H1 (cell line): ENCODE results near the gene FARS2. TPM values are rescaled to one million over a fixed set of nuclear protein-coding genes. Genes with fewer than 3 reads are reported as not detected.
A peak's percentile ranks its signal among the peaks of the same experiment; 100 is the strongest.

ENCODE experiments used
- CTCF ChIA-PET: fragments of 300-600 bp; sonication (Branson Sonifier 250); formaldehyde crosslinking; loops from one replicate; lab custom pipeline; 2021; ENCODE audit not compliant: partially characterized antibody; lab: Charles Lee
- POLR2A ChIA-PET: fragments of 300-600 bp; sonication (Branson Sonifier 250); formaldehyde crosslinking; loops from one replicate; lab custom pipeline; 2021; ENCODE audit warnings: inconsistent platforms; ENCODE audit not compliant: partially characterized antibody; lab: Charles Lee
- DNase-seq, 2 experiments: peaks; one replicate each; pipeline versions ENCODE4 v3.0.0 to v3.0.0-alpha.2; 2010 to 2022; ENCODE audit warnings: low spot score in 2 of 2, low read depth in 1 of 2, mixed read lengths in 1 of 2
- FAIRE-seq: peaks from 2 replicates; lab custom pipeline; 2011; peaks lifted over from hg19 to GRCh38; lab: Jason Lieb, UNC
- H2AFZ ChIP-seq: 2 replicates; pipeline ENCODE4 v1.8.1; 2012; ENCODE audit warnings: low read length, inconsistent platforms
- H2AK5ac ChIP-seq: 2 replicates; pipeline ENCODE4 v1.6.1; 2013; ENCODE audit warnings: low read depth, low read length
- H2BK120ac ChIP-seq: replicated peaks from 2 replicates; pipeline ENCODE3; 2013; ENCODE audit warnings: low read depth, low read length, inconsistent platforms
- H2BK12ac ChIP-seq: 2 replicates; pipeline ENCODE4 v1.6.1; 2013; ENCODE audit warnings: low read depth, low read length
- H2BK15ac ChIP-seq: 2 replicates; pipeline ENCODE4 v1.6.1; 2013; ENCODE audit warnings: low read length
- H2BK20ac ChIP-seq: 2 replicates; pipeline ENCODE4 v1.6.1; 2013; ENCODE audit warnings: low read length
- H2BK5ac ChIP-seq: 2 replicates; pipeline ENCODE4 v1.6.1; 2013; ENCODE audit warnings: low read depth, low read length
- H3K14ac ChIP-seq: 2 replicates; pipeline ENCODE4 v1.6.1; 2013; ENCODE audit warnings: inconsistent platforms; ENCODE audit not compliant: insufficient read length
- H3K18ac ChIP-seq: 2 replicates; pipeline ENCODE4 v1.6.1; 2013; ENCODE audit warnings: low read length; ENCODE audit errors: extremely low read depth
- H3K23ac ChIP-seq: 2 replicates; pipeline ENCODE4 v1.6.1; 2013; ENCODE audit warnings: inconsistent platforms; ENCODE audit not compliant: insufficient read length
- H3K23me2 ChIP-seq: 2 replicates; pipeline ENCODE4 v1.6.1; 2013; ENCODE audit warnings: low read depth, low read length
- H3K27ac ChIP-seq: 2 replicates; pipeline ENCODE4 v1.6.1; 2011; ENCODE audit warnings: low read depth, low read length, inconsistent platforms
- H3K27me3 ChIP-seq, 4 experiments: replicated peaks in 1 of 4; 1 replicate in 1 of 4; 2 replicates in 3 of 4; pipeline versions ENCODE4 v1.6.1 to v1.8.1; 2011 to 2013; ENCODE audit warnings: low read length in 3 of 4, mild to moderate bottlenecking in 3 of 4, inconsistent platforms in 2 of 4, mixed read lengths in 2 of 4, moderate library complexity in 1 of 4; ENCODE audit not compliant: control insufficient read depth in 3 of 4, insufficient read depth in 3 of 4; ENCODE audit errors: extremely low read depth in 1 of 4
- H3K36me3 ChIP-seq, 4 experiments: 2 replicates each; pipeline versions ENCODE4 v1.6.1 to v1.8.1; 2011 to 2013; ENCODE audit warnings: mild to moderate bottlenecking in 4 of 4, low read length in 3 of 4, moderate library complexity in 2 of 4, control low read depth in 1 of 4, inconsistent platforms in 1 of 4; ENCODE audit not compliant: insufficient read depth in 4 of 4, control insufficient read depth in 2 of 4
- H3K4ac ChIP-seq: replicated peaks from 2 replicates; pipeline ENCODE3; 2013; ENCODE audit warnings: low read length, low read depth, mixed read lengths, inconsistent platforms; ENCODE audit not compliant: insufficient read length
- H3K4me1 ChIP-seq, 4 experiments: replicated peaks in 1 of 4; 1 replicate in 1 of 4; 2 replicates in 3 of 4; pipeline versions ENCODE4 v1.6.1 to v1.8.1; 2011 to 2013; ENCODE audit warnings: low read length in 3 of 4, inconsistent platforms in 2 of 4, mixed read lengths in 1 of 4; ENCODE audit not compliant: insufficient read depth in 4 of 4, control insufficient read depth in 3 of 4
- H3K4me2 ChIP-seq, 2 experiments: 2 replicates each; pipeline versions ENCODE4 v1.6.1 to v1.8.1; 2011 to 2013; ENCODE audit warnings: low read depth in 2 of 2, low read length in 2 of 2, control low read depth in 1 of 2, inconsistent platforms in 1 of 2, mild to moderate bottlenecking in 1 of 2; ENCODE audit not compliant: insufficient read depth in 1 of 2
- H3K4me3 ChIP-seq, 4 experiments: fragments of 200-600, 300-600 bp in 1 of 4; sonication (generic), shearing (Covaris generic), sonication (Bioruptor Twin) in 1 of 4; 2 replicates each; pipeline versions ENCODE4 v1.5.1 to v1.8.1; 2011 to 2016; ENCODE audit warnings: low read length in 4 of 4, low read depth in 3 of 4, control low read depth in 2 of 4, inconsistent platforms in 2 of 4, mild to moderate bottlenecking in 2 of 4, mixed read lengths in 1 of 4, moderate library complexity in 1 of 4; ENCODE audit not compliant: insufficient read depth in 2 of 4; ENCODE audit errors: extremely low read depth in 1 of 4
- H3K56ac ChIP-seq: replicated peaks from 2 replicates; pipeline ENCODE3; 2013; ENCODE audit warnings: low read depth, mild to moderate bottlenecking, mixed read lengths, low read length, inconsistent platforms; ENCODE audit not compliant: insufficient read length
- H3K79me1 ChIP-seq: 2 replicates; pipeline ENCODE4 v1.6.1; 2013; ENCODE audit warnings: low read depth, low read length, control low read depth
- H3K79me2 ChIP-seq, 2 experiments: 2 replicates each; pipeline versions ENCODE4 v1.6.1 to v1.8.1; 2012 to 2013; ENCODE audit warnings: low read length in 2 of 2, mild to moderate bottlenecking in 2 of 2, inconsistent platforms in 1 of 2; ENCODE audit not compliant: insufficient read depth in 2 of 2, control insufficient read depth in 1 of 2
- H3K9ac ChIP-seq, 4 experiments: replicated peaks in 1 of 4; 1 replicate in 1 of 4; 2 replicates in 3 of 4; pipeline versions ENCODE4 v1.6.1 to v1.8.1; 2011 to 2013; ENCODE audit warnings: low read depth in 3 of 4, low read length in 3 of 4, control low read depth in 2 of 4, mild to moderate bottlenecking in 2 of 4, moderate library complexity in 2 of 4, inconsistent platforms in 1 of 4; ENCODE audit errors: extremely low read depth in 1 of 4
- H3K9me3 ChIP-seq, 2 experiments: 2 replicates each; pipeline versions ENCODE4 v1.6.1 to v1.8.1; 2012 to 2013; ENCODE audit warnings: mild to moderate bottlenecking in 2 of 2, moderate library complexity in 2 of 2, control low read depth in 1 of 2, inconsistent platforms in 1 of 2, low read depth in 1 of 2, low read length in 1 of 2, mixed read lengths in 1 of 2; ENCODE audit not compliant: insufficient read depth in 2 of 2
- H4K20me1 ChIP-seq, 2 experiments: replicated peaks in 1 of 2; 2 replicates each; pipeline versions ENCODE3 to v1.8.1; 2011 to 2013; ENCODE audit warnings: inconsistent platforms in 2 of 2, low read length in 2 of 2, mild to moderate bottlenecking in 1 of 2; ENCODE audit not compliant: insufficient read depth in 2 of 2, control insufficient read depth in 1 of 2
- H4K5ac ChIP-seq: 2 replicates; pipeline ENCODE4 v1.6.1; 2013; ENCODE audit warnings: low read length, low read depth, mixed read lengths, inconsistent platforms; ENCODE audit not compliant: insufficient read length
- H4K8ac ChIP-seq: 2 replicates; pipeline ENCODE4 v1.8.0; 2013; ENCODE audit warnings: mild to moderate bottlenecking, moderate library complexity, low read length, inconsistent platforms; ENCODE audit not compliant: insufficient read depth; ENCODE audit errors: extremely low read depth
- H4K91ac ChIP-seq: replicated peaks from 2 replicates; pipeline ENCODE3; 2013; ENCODE audit warnings: low read length, mixed read lengths, inconsistent platforms; ENCODE audit not compliant: insufficient read length
- EGR1 ChIP-seq: IDR thresholded peaks from 2 replicates; pipeline ENCODE4 v1.6.1; 2011; ENCODE audit warnings: low read depth, low read length, borderline replicate concordance
- SIN3A ChIP-seq, 2 experiments: IDR thresholded peaks in 1 of 2; conservative IDR thresholded peaks in 1 of 2; 2 replicates each; pipeline ENCODE4 v1.6.1; 2011 to 2012; ENCODE audit warnings: low read length in 2 of 2, improper control_type of control experiment in 1 of 2, low read depth in 1 of 2, mild to moderate bottlenecking in 1 of 2
- WGBS, 2 experiments: shearing (Covaris generic) in 1 of 2; methylation state at CpG; one replicate each; pipeline versions ENCODE4 v1.1.6 to v1.1.7; 2013 to 2015; ENCODE audit warnings: low lambda C conversion rate in 2 of 2, mixed read lengths in 2 of 2, inconsistent platforms in 1 of 2, low coverage in 1 of 2, missing lambda C conversion rate in 1 of 2; ENCODE audit not compliant: insufficient replicate concordance in 2 of 2, insufficient coverage in 1 of 2, insufficient read length in 1 of 2; ENCODE audit errors: extremely low coverage in 1 of 2, missing lambda C conversion rate in 1 of 2; 5-methylcytosine and 5-hydroxymethylcytosine counted together
- polyA plus RNA-seq, 7 experiments: library from polyadenylated mRNA; depleted of rRNA in 3 of 7; stranded (reverse) in 5 of 7; unstranded in 2 of 7; fragments of >200 nt in 5 of 7; fragments of 200-250 nt in 2 of 7; gene quantifications; 1 replicate in 5 of 7; 2 replicates in 1 of 7; 4 replicates in 1 of 7; pipeline versions ENCODE4 v1.2.1 to v1.2.3, GENCODE V29; 2011 to 2013; ENCODE audit warnings: missing spikeins in 2 of 7, mixed read lengths in 2 of 7
- total RNA-seq: library from RNA; stranded (reverse); fragmentation: NEBNext Ultra II Directional; extraction: Animal tissue kit (Norgen Biotek cat#: 25700); gene quantifications from 2 replicates; pipeline ENCODE4 v1.2.1, GENCODE V29; 2021
- TF ChIP-seq, protein P1 (sequence below), 3 experiments: IDR thresholded peaks; 1 replicate in 2 of 3; 2 replicates in 1 of 3; pipeline versions ENCODE4 v1.5.1 to v1.6.1; 2011; ENCODE audit warnings: low read length in 3 of 3, mild to moderate bottlenecking in 3 of 3, inconsistent platforms in 2 of 3, low read depth in 1 of 3, moderate library complexity in 1 of 3; ENCODE audit not compliant: insufficient read depth in 1 of 3; ENCODE audit errors: control extremely low read depth in 1 of 3

Gene FARS2
- total and polyA plus RNA-seq, 2 of the 8 experiments (the other 6 are each of a cell fraction or from before 2014, with no cell fraction given), result 11.7 to 14.4 TPM

DNA sequence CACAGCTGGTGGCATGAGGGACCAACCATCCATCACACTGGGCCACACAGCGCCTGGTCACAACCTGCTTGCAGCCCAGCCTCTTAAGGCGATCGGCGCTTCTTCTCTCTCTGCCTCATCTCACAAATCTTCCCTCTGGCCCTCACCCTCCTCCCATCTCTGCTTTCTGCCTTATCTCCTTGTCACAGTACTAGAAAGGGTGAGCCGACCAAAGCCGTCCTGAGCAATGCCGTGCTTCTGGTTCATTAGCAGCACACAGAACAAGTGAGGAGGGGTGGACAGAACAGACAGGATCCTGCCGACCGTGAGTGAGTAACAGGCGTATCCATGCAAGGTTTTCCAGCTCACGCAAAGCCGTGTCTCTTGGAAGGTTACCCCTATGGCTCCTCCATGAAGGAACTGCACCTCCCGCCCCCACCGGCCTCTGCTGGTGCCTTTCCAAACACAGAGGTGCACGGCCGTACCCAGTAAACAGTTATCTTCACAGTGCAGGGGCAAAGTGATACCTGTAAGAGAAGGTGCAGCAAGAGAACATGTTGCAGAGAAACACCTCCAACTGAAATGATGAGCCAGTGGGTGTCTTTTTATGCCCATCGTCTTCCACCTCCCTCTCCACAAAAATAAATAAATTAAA lies 331.7 kb downstream of the FARS2 start:
- H2BK12ac ChIP-seq, result no peak overlapping the region
- H2AFZ ChIP-seq, result no peak overlapping the region
- H3K79me1 ChIP-seq, result no peaks in the 10 kb centered on the region; the same call in 1 of the 2 replicates
- H4K91ac ChIP-seq, result no peak overlapping the region
- no peaks in the 10 kb centered on the region for H3K36me3 ChIP-seq
- H3K9me3 ChIP-seq, result no peaks in the 10 kb centered on the region
- no peak overlapping the region for H4K5ac ChIP-seq
- H2BK20ac ChIP-seq, result no peak overlapping the region
- no peaks in the 10 kb centered on the region for H4K20me1 ChIP-seq
- 93% methylated on average over 17 of the region's 17 CpGs; no CpG with 5 or more reads in 1 of the 2 experiments for WGBS, 2 experiments
- H3K27me3 ChIP-seq, result no peaks in the 10 kb centered on the region
- H2BK15ac ChIP-seq, result no peak overlapping the region
- no peaks in the 10 kb centered on the region for H3K79me2 ChIP-seq
- H3K56ac ChIP-seq, result no peak overlapping the region
- no peak overlapping the region for H3K18ac ChIP-seq
- no peak overlapping the region for H3K14ac ChIP-seq
- H3K23me2 ChIP-seq, result no peaks in the 10 kb centered on the region
- no peak overlapping the region for H3K4ac ChIP-seq
- DNase-seq (no peak), FAIRE-seq (no peak)
- H3K4me2 ChIP-seq, result no peak overlapping the region
- no peak overlapping the region for H2BK120ac ChIP-seq
- H3K23ac ChIP-seq, result no peak overlapping the region
- H3K4me3 ChIP-seq, result no peak overlapping the region
- TF ChIP-seq EGR1 (no peak), SIN3A (conservative IDR thresholded peaks at IDR 0.05 in 1 of 2, IDR thresholded peaks at IDR 0.05 in 1 of 2; ENCODE audit: low read depth in 1 of 2, low read length in 2 of 2) (no peak)
- TF ChIP-seq, protein P1, sequence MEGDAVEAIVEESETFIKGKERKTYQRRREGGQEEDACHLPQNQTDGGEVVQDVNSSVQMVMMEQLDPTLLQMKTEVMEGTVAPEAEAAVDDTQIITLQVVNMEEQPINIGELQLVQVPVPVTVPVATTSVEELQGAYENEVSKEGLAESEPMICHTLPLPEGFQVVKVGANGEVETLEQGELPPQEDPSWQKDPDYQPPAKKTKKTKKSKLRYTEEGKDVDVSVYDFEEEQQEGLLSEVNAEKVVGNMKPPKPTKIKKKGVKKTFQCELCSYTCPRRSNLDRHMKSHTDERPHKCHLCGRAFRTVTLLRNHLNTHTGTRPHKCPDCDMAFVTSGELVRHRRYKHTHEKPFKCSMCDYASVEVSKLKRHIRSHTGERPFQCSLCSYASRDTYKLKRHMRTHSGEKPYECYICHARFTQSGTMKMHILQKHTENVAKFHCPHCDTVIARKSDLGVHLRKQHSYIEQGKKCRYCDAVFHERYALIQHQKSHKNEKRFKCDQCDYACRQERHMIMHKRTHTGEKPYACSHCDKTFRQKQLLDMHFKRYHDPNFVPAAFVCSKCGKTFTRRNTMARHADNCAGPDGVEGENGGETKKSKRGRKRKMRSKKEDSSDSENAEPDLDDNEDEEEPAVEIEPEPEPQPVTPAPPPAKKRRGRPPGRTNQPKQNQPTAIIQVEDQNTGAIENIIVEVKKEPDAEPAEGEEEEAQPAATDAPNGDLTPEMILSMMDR (IDR thresholded peaks at IDR 0.05; ENCODE audit: control extremely low read depth in 1 of 3, insufficient read depth in 1 of 3, low read depth in 1 of 3, low read length in 3 of 3), result no peak
- CTCF ChIA-PET, result no interaction called here
- H3K9ac ChIP-seq, result no peak overlapping the region
- H4K8ac ChIP-seq, result peak overlapping the region; percentile 19; the same call in 1 of the 2 replicates
- no peak overlapping the region for H2BK5ac ChIP-seq
- POLR2A ChIA-PET, result no interaction called here
- no peak overlapping the region for H3K27ac ChIP-seq
- no peak overlapping the region for H2AK5ac ChIP-seq
- no peaks in the 10 kb centered on the region for H3K4me1 ChIP-seq
